Measurements from ENCODE around the gene C10orf62.
A peak's percentile ranks its signal among the peaks of the same experiment; 100 is the strongest.

DNA sequence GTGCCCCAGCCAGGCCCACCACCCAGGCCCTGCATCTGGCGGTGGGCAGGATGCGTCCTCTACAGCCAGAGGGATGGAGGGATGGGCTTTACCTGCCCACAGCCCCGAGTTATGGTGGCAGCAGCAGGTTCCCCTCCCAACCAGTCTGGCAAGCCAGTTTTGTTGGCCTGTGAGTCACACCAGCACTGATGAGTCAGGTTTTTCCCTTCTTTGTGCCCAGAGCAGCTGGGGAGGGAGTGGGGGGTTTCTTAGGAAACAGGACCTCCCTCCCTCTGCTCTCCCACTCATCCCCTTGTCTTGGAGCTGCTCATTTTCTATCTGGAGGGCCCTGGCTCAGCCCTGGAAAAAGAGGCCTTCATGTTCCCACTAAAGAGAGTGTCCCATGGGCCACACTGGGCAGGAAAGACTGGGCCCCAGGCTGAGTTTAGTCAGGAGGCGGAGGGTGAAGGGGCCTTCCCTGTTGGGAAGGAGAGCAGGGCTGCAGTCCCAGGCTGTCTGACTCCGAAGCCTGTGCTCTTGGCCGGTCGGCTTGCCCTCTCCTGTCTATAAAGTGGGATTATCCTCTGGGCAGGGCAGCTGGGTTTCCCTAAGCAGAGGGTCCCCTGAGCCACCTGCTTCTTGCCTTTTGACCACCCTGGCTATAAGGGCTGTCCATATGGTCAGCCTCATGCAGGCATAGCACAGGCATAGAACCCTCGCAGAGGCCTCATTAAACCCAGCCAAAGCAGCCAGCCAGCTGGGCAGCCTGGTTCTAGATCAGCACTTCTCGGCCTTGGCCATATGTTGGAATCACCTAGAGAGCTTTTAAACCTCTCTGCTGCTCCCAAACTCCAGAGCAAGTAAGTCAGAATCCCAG is 47.1 kb upstream of the C10orf62 start:
- TF ChIP-seq POLR2A (IDR thresholded peaks at IDR 0.05) (peak in 1 of 2 donors; percentile 35), CTCF (IDR thresholded peaks at IDR 0.05) (no peak)

All from adrenal gland (tissue), 5 donors.